GM23338 (cell line): ENCODE measurements around the gene JARID2.

ENCODE experiments used
- CREB1 ChIP-seq: fragments of 250-450 bp; sonication (Bioruptor Pico); IDR thresholded peaks from 2 replicates; pipeline ENCODE4 v1.5.0; 2020; ENCODE audit warnings: low read depth, mild to moderate bottlenecking, moderate library complexity
- CTCF ChIP-seq, 2 experiments: fragments of 200-600 bp in 1 of 2; sonication (generic) in 1 of 2; conservative IDR thresholded peaks; 2 replicates each; pipeline versions ENCODE4 v1.5.1 to v1.6.1; 2016 to 2017; ENCODE audit warnings: antibody characterized with exemption in 2 of 2, low read depth in 2 of 2, mild to moderate bottlenecking in 2 of 2, moderate library complexity in 1 of 2
- ETS1 ChIP-seq: IDR thresholded peaks from 2 replicates; pipeline ENCODE4 v1.6.1; 2016; ENCODE audit warnings: antibody characterized with exemption
- EZH2 ChIP-seq: fragments of 200-600 bp; sonication (generic); IDR thresholded peaks from one replicate; pipeline ENCODE4 v1.8.0; 2017; ENCODE audit warnings: antibody characterized with exemption, mild to moderate bottlenecking, low read depth; ENCODE audit not compliant: unreplicated experiment
- EZH2phosphoT487 ChIP-seq: fragments of 200-600 bp; sonication (generic); IDR thresholded peaks from one replicate; pipeline ENCODE4 v1.8.1; 2018; ENCODE audit warnings: antibody characterized with exemption; ENCODE audit not compliant: unreplicated experiment
- JUNB ChIP-seq: IDR thresholded peaks from one replicate; pipeline ENCODE4 v1.6.1; 2016; ENCODE audit warnings: antibody characterized with exemption; ENCODE audit not compliant: unreplicated experiment
- NANOG ChIP-seq: IDR thresholded peaks from 2 replicates; pipeline ENCODE4 v1.6.1; 2016; ENCODE audit warnings: antibody characterized with exemption, borderline replicate concordance
- POLR2AphosphoS5 ChIP-seq: IDR thresholded peaks from 2 replicates; pipeline ENCODE4 v1.6.1; 2016; ENCODE audit warnings: antibody characterized with exemption, low read depth
- REST ChIP-seq: IDR thresholded peaks from one replicate; pipeline ENCODE4 v1.6.1; 2018; ENCODE audit warnings: antibody characterized with exemption; ENCODE audit not compliant: unreplicated experiment
- ZNF114 ChIP-seq: fragments of 250-450 bp; sonication (Bioruptor Pico); IDR thresholded peaks from 2 replicates; pipeline ENCODE4 v1.5.0; 2020; ENCODE audit warnings: mild to moderate bottlenecking, moderate library complexity
- ZNF331 ChIP-seq: fragments of 250-450 bp; sonication (Bioruptor Pico); IDR thresholded peaks from 2 replicates; pipeline ENCODE4 v1.5.0; 2020; ENCODE audit warnings: low read depth, mild to moderate bottlenecking, moderate library complexity

GRCh38 chr6:15530411-15530810 lies 284.5 kb downstream of the JARID2 start:
- TF ChIP-seq CTCF (conservative IDR thresholded peaks at IDR 0.05; ENCODE audit: low read depth in 2 of 2) (no peak), POLR2AphosphoS5 (no peak), REST (no peak), ETS1 (no peak), EZH2 (no peak), ZNF331 (CRISPR knock-in tag) (no peak), CREB1 (CRISPR knock-in tag) (no peak), EZH2phosphoT487 (no peak), JUNB (no peak), ZNF114 (CRISPR knock-in tag) (no peak), NANOG (no peak)
